Measurements from ENCODE around the gene XKR8. TPM values are rescaled to one million over a fixed set of nuclear protein-coding genes. Genes with fewer than 3 reads are reported as not detected.

XKR8 gene
- total RNA-seq, 6 donors from 2014 or later, result 3.1 to 13.5 (median 8.6) TPM

GRCh38 chr1:27979859-27980201 lies 20.1 kb downstream of the XKR8 start:
- Histone ChIP-seq H3K27ac (no peak overlapping the region), H3K27me3 (no peaks in the 10 kb centered on the region), H3K4me3 (no peak overlapping the region), H3K4me1 (peaks cover 5 to 7% (median 6%) of the 10 kb centered on the region in 4 donors), H3K36me3 (peaks cover 0 to 29% (median 4%) of the 10 kb centered on the region in 4 donors), H3K9me3 (no peaks in the 10 kb centered on the region)
- TF ChIP-seq POLR2AphosphoS5 (IDR thresholded peaks at IDR 0.05) (no peak), POLR2A (IDR thresholded peaks at IDR 0.05) (no peak), EP300 (IDR thresholded peaks at IDR 0.05) (no peak)
- TF ChIP-seq, protein P1, sequence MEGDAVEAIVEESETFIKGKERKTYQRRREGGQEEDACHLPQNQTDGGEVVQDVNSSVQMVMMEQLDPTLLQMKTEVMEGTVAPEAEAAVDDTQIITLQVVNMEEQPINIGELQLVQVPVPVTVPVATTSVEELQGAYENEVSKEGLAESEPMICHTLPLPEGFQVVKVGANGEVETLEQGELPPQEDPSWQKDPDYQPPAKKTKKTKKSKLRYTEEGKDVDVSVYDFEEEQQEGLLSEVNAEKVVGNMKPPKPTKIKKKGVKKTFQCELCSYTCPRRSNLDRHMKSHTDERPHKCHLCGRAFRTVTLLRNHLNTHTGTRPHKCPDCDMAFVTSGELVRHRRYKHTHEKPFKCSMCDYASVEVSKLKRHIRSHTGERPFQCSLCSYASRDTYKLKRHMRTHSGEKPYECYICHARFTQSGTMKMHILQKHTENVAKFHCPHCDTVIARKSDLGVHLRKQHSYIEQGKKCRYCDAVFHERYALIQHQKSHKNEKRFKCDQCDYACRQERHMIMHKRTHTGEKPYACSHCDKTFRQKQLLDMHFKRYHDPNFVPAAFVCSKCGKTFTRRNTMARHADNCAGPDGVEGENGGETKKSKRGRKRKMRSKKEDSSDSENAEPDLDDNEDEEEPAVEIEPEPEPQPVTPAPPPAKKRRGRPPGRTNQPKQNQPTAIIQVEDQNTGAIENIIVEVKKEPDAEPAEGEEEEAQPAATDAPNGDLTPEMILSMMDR (IDR thresholded peaks at IDR 0.05), result no peak
- no peak for DNase-seq
- 13 to 17% methylated on average over 2 of the region's 2 CpGs for WGBS, 2 donors
- no peak for ATAC-seq (ENCODE audit: low FRiP score in 2 of 2)

DNA sequence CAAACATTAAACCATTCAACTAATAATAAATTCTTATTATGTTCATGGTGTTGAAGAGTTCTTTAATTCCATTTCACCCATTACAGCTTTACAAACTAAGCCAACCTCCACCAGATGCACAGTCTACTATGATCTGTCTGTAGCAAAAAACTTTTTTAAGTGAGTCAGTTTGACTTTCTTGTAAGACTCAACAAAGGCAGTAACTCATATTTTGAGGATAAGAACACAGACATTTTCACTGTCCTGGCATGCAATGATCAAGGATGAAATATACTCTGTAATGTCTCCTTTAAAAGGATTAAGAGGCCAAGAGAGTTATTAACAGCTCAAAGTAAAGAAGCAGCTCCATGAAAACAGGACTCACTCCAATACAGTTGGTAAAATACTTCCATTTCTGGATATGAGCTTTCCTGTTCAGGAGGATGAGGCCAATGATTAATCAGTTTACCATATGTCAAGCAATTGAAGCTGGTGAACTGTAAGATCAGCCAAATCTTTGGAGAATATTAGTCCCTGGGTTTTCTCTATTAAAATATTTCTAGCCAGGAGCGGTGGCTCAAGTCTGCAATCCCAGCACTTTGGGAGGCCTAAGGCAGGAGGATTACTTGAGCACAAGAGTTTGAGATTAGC lies 20.6 kb downstream of the XKR8 start:
- no peak overlapping the region for H3K4me3 ChIP-seq
- H3K27ac ChIP-seq, result no peak overlapping the region
- no peaks in the 10 kb centered on the region for H3K9me3 ChIP-seq
- TF ChIP-seq POLR2A (IDR thresholded peaks at IDR 0.05) (no peak), POLR2AphosphoS5 (IDR thresholded peaks at IDR 0.05) (no peak), EP300 (IDR thresholded peaks at IDR 0.05) (no peak)
- TF ChIP-seq, protein P1 (IDR thresholded peaks at IDR 0.05), result no peak
- H3K27me3 ChIP-seq, result no peaks in the 10 kb centered on the region
- H3K4me1 ChIP-seq, result peaks cover 5 to 7% (median 6%) of the 10 kb centered on the region in 4 donors
- peaks cover 0 to 24% (median 5%) of the 10 kb centered on the region in 4 donors for H3K36me3 ChIP-seq
- no peak for ATAC-seq (ENCODE audit: low FRiP score in 2 of 2)
- WGBS, 2 donors, result 100% methylated on average over 1 of the region's 1 CpG
- DNase-seq, result no peak

DNA sequence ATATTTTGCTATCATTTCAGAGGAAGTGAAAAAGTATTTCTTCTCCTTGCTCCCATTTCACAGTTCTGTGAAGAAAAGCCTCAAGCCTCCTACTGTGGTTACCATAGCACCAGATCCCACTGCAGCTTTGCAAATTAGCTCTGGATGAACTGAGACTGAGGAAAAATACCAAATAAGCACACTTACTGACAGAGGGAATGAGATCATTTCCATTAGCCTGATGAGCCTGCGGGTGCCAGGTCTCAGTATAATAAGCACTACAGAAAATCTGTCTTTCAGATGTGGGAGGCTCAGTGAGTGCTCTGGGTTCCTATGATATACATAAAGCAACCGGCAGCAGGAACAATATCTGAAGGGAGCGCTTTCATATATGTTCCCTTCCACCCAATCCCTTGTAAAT lies 21.4 kb downstream of the XKR8 start:
- 88 to 94% methylated on average over 3 of the region's 3 CpGs for WGBS, 2 donors
- H3K9me3 ChIP-seq, result no peaks in the 10 kb centered on the region
- no peak for TF ChIP-seq POLR2AphosphoS5 (IDR thresholded peaks at IDR 0.05)
- no peak for TF ChIP-seq POLR2A (IDR thresholded peaks at IDR 0.05)
- TF ChIP-seq, protein P1 (IDR thresholded peaks at IDR 0.05), result no peak
- peaks cover 0 to 20% (median 6%) of the 10 kb centered on the region in 4 donors for H3K36me3 ChIP-seq
- H3K27ac ChIP-seq, result no peak overlapping the region
- peaks cover 5 to 7% (median 6%) of the 10 kb centered on the region in 4 donors for H3K4me1 ChIP-seq
- no peak overlapping the region for H3K4me3 ChIP-seq
- DNase-seq (no peak), ATAC-seq (ENCODE audit: low FRiP score in 2 of 2) (no peak)
- no peaks in the 10 kb centered on the region for H3K27me3 ChIP-seq

DNA sequence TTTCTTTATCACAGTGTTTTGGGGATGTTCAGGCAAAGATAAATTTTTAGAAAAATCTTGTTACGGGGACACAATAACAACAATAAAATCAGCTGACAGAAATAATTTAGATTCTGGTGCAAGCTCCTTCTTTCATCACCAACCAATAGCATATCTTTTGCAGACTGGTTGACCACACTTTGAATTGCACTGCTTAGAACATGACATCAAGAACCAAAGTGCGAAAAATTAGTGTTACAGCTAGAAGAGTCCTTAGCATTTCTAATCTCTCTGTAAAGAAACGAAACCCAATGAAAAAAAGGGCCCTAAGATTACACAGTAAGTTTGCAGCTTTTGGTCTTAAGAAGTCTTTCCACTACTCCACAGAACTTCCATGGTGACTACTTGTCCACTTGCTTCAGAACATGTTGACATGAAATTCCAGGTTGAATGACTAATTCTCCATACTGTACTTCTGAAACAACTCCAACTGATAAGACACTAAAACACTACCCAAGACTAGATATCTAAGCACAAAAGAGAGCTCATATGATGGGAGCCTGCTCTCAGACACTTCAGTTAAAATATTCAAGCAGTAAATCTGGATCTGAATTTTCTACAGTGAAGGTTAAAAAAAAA lies 31.3 kb downstream of the XKR8 start:
- Histone ChIP-seq H3K27me3 (no peaks in the 10 kb centered on the region), H3K4me3 (no peak overlapping the region), H3K36me3 (peaks cover 19 to 93% (median 49%) of the 10 kb centered on the region in 4 donors), H3K27ac (no peak overlapping the region), H3K4me1 (peaks cover 8 to 27% (median 14%) of the 10 kb centered on the region in 4 donors), H3K9me3 (no peaks in the 10 kb centered on the region)
- TF ChIP-seq POLR2A (IDR thresholded peaks at IDR 0.05), result no peak
- TF ChIP-seq, protein P1 (IDR thresholded peaks at IDR 0.05), result no peak
- no peak for TF ChIP-seq EP300 (IDR thresholded peaks at IDR 0.05)
- no peak for TF ChIP-seq POLR2AphosphoS5 (IDR thresholded peaks at IDR 0.05)
- ATAC-seq (ENCODE audit: low FRiP score in 2 of 2) (no peak), DNase-seq (no peak)
- 86 to 93% methylated on average over 3 of the region's 3 CpGs for WGBS, 2 donors
